Medulla oblongata (tissue), 1 donor: ENCODE data around the gene EPHB1.
A peak's percentile ranks its signal among the peaks of the same experiment; 100 is the strongest.
"Not testable (repeated sequence)": the region's sequence is repeated elsewhere in the genome, so short reads cannot be mapped to it uniquely, and the experiment has no call there.

Source experiments
- DNase-seq: peaks from one replicate; pipeline ENCODE4 v3.0.0-alpha.2; 2015; ENCODE audit errors: extremely low spot score

The EPHB1 gene

GRCh38 chr3:135000465-135000864, 205.4 kb downstream of the EPHB1 start:
- peak; percentile 23 for DNase-seq

GRCh38 chr3:135005616-135006015, 210.6 kb downstream of the EPHB1 start:
- DNase-seq, result not testable (repeated sequence)

GRCh38 chr3:135007607-135008006, 212.5 kb downstream of the EPHB1 start:
- DNase-seq, result no peak

GRCh38 chr3:135008326-135008725, 213.3 kb downstream of the EPHB1 start:
- no peak for DNase-seq

GRCh38 chr3:135009014-135009413, 214.0 kb downstream of the EPHB1 start:
- DNase-seq, result no peak

GRCh38 chr3:135012101-135012500, 217.0 kb downstream of the EPHB1 start:
- DNase-seq, result no peak

- DNase-seq, result no peak
Observed at GRCh38 chr3:135013206-135013605, 218.1 kb downstream of the EPHB1 start.

GRCh38 chr3:135014566-135014965, 219.5 kb downstream of the EPHB1 start:
- DNase-seq, result no peak

GRCh38 chr3:135017003-135017893, 222.2 kb downstream of the EPHB1 start:
- DNase-seq, result no peak

- DNase-seq, result no peak
Observed at GRCh38 chr3:135018149-135018923, 223.3 kb downstream of the EPHB1 start.

- DNase-seq, result no peak
Observed at GRCh38 chr3:135020181-135020580, 225.1 kb downstream of the EPHB1 start.

- no peak for DNase-seq
Observed at GRCh38 chr3:135023996-135024658, 229.1 kb downstream of the EPHB1 start.

GRCh38 chr3:135030768-135031615, 235.9 kb downstream of the EPHB1 start:
- DNase-seq, result not testable (repeated sequence)

- DNase-seq, result no peak
Observed at GRCh38 chr3:135033737-135034136, 238.7 kb downstream of the EPHB1 start.

- no peak for DNase-seq
Observed at GRCh38 chr3:135034291-135034768, 239.3 kb downstream of the EPHB1 start.

GRCh38 chr3:135034891-135035440, 239.9 kb downstream of the EPHB1 start:
- DNase-seq, result no peak

GRCh38 chr3:135038186-135038585, 243.1 kb downstream of the EPHB1 start:
- no peak for DNase-seq

- not testable (repeated sequence) for DNase-seq
Observed at GRCh38 chr3:135039536-135039935, 244.5 kb downstream of the EPHB1 start.

GRCh38 chr3:135040321-135041240, 245.5 kb downstream of the EPHB1 start:
- DNase-seq, result no peak

- DNase-seq, result no peak
Observed at GRCh38 chr3:135041601-135042000, 246.5 kb downstream of the EPHB1 start.
